NCI-H526 treated with DMSO at 0.1 percent for 48 hours (cell line): ENCODE data around the gene SGSM2.
"Not testable (repeated sequence)": the region's sequence is repeated elsewhere in the genome, so short reads cannot be mapped to it uniquely, and the experiment has no call there.

Experiments used
- DNase-seq: peaks from one replicate; lab custom pipeline; 2025; lab: John Stamatoyannopoulos, UW

SGSM2 gene

GRCh38 chr17:2336852-2337543, at the start of gene SGSM2:
Gene SGSM2, plus strand, starts transcription at chr17:2337501. Its CDS starts 188 bp downstream, at chr17:2337689.
- DNase-seq, result peak; percentile 13

- no peak for DNase-seq
Measured at GRCh38 chr17:2289878-2290478, 47.3 kb upstream of the SGSM2 start.

GRCh38 chr17:2292100-2292499, 45.2 kb upstream of the SGSM2 start:
- no peak for DNase-seq

- no peak for DNase-seq
Measured at GRCh38 chr17:2295575-2295974, 41.7 kb upstream of the SGSM2 start.

- DNase-seq, result no peak
Measured at GRCh38 chr17:2297023-2297422, 40.3 kb upstream of the SGSM2 start.

GRCh38 chr17:2299136-2299535, 38.2 kb upstream of the SGSM2 start:
- DNase-seq, result no peak

GRCh38 chr17:2299756-2300155, 37.5 kb upstream of the SGSM2 start:
- DNase-seq, result no peak

GRCh38 chr17:2302778-2303203, 34.5 kb upstream of the SGSM2 start:
- DNase-seq, result no peak

GRCh38 chr17:2303204-2304188, 33.8 kb upstream of the SGSM2 start, which contains the start of the genes SMG6 and SRR:
Gene SMG6, minus strand, starts transcription at chr17:2303785. Its CDS starts 65 bp downstream, at chr17:2303720.
Gene SRR, plus strand, starts transcription at chr17:2303950. Its CDS starts 11,611 bp downstream, at chr17:2315561.
- peak; percentile 60 for DNase-seq

GRCh38 chr17:2304931-2305330, 32.4 kb upstream of the SGSM2 start:
- DNase-seq, result no peak

GRCh38 chr17:2309338-2310154, 27.8 kb upstream of the SGSM2 start:
- DNase-seq, result no peak

- DNase-seq, result no peak
Measured at GRCh38 chr17:2312736-2313135, 24.6 kb upstream of the SGSM2 start.

- not testable (repeated sequence) for DNase-seq
Measured at GRCh38 chr17:2316916-2317205, 20.4 kb upstream of the SGSM2 start.

GRCh38 chr17:2317796-2318195, 19.5 kb upstream of the SGSM2 start:
- no peak for DNase-seq

GRCh38 chr17:2319051-2319450, 18.2 kb upstream of the SGSM2 start:
- DNase-seq, result no peak

GRCh38 chr17:2321399-2321798, 15.9 kb upstream of the SGSM2 start:
- no peak for DNase-seq

- no peak for DNase-seq
Measured at GRCh38 chr17:2323629-2324314, 13.5 kb upstream of the SGSM2 start.

- no peak for DNase-seq
Measured at GRCh38 chr17:2331303-2331702, 6.0 kb upstream of the SGSM2 start.

- no peak for DNase-seq
Measured at GRCh38 chr17:2335726-2336214, 1.5 kb upstream of the SGSM2 start.

GRCh38 chr17:2336215-2336851, 968 bp upstream of the SGSM2 start, which contains the start of gene TSR1:
Gene TSR1, minus strand, starts transcription at chr17:2336457. Its CDS starts 30 bp downstream, at chr17:2336427.
- DNase-seq, result peak; percentile 59
